GM23248 (cell line): ENCODE data around the gene CPNE4.

Source experiments
- EZH2 ChIP-seq: fragments of 200-600 bp; sonication (generic); IDR thresholded peaks from 2 replicates; pipeline ENCODE4 v1.6.1; 2018; ENCODE audit warnings: antibody characterized with exemption, mild to moderate bottlenecking; ENCODE audit not compliant: insufficient read depth, poor library complexity, severe bottlenecking
- EZH2phosphoT487 ChIP-seq: fragments of 200-600 bp; sonication (generic); IDR thresholded peaks from 2 replicates; pipeline ENCODE4 v1.6.1; 2018; ENCODE audit warnings: antibody characterized with exemption, moderate library complexity, mild to moderate bottlenecking, low read depth; ENCODE audit not compliant: insufficient read depth

- TF ChIP-seq EZH2phosphoT487 (no peak), EZH2 (no peak)
Observed at GRCh38 chr3:132009241-132009640, 25.6 kb downstream of the CPNE4 start.
